GM19372 (cell line): ENCODE data around the gene CFAP53.

Experiments used
- ATAC-seq: cut with Tn5 transposase; IDR thresholded peaks from one replicate; pipeline ENCODE4 v1.9.1; 2021; ENCODE audit warnings: mild to moderate bottlenecking, low read depth, moderate library complexity; ENCODE audit not compliant: unreplicated experiment

CFAP53 gene

GRCh38 chr18:50196261-50196660 lies 70.0 kb downstream of the CFAP53 start:
- ATAC-seq, result no peak

- no peak for ATAC-seq
Measured at GRCh38 chr18:50195689-50196088, 70.6 kb downstream of the CFAP53 start.

GRCh38 chr18:50194631-50195532 lies 71.4 kb downstream of the CFAP53 start, which contains the start of gene MYO5B:
TSS of gene MYO5B (minus strand) at chr18:50195147. CDS start at chr18:50194793, 354 bp downstream.
- ATAC-seq, result peak; percentile 80

GRCh38 chr18:50193796-50194630 lies 72.3 kb downstream of the CFAP53 start:
- ATAC-seq, result no peak

GRCh38 chr18:50192995-50193795 lies 73.1 kb downstream of the CFAP53 start:
- no peak for ATAC-seq

- ATAC-seq, result no peak
Measured at GRCh38 chr18:50190926-50191325, 75.4 kb downstream of the CFAP53 start.

GRCh38 chr18:50190236-50190635 lies 76.1 kb downstream of the CFAP53 start:
- ATAC-seq, result no peak

- peak; percentile 78 for ATAC-seq
Measured at GRCh38 chr18:50189160-50189559, 77.1 kb downstream of the CFAP53 start.

- no peak for ATAC-seq
Measured at GRCh38 chr18:50188652-50189051, 77.6 kb downstream of the CFAP53 start.

GRCh38 chr18:50187659-50188058 lies 78.6 kb downstream of the CFAP53 start:
- ATAC-seq, result no peak

- ATAC-seq, result no peak
Measured at GRCh38 chr18:50186385-50186784, 79.9 kb downstream of the CFAP53 start.

GRCh38 chr18:50183556-50183955 lies 82.7 kb downstream of the CFAP53 start:
- ATAC-seq, result no peak

- no peak for ATAC-seq
Measured at GRCh38 chr18:50182511-50182910, 83.8 kb downstream of the CFAP53 start.

GRCh38 chr18:50181590-50181989 lies 84.7 kb downstream of the CFAP53 start:
- no peak for ATAC-seq

- ATAC-seq, result no peak
Measured at GRCh38 chr18:50179465-50179864, 86.8 kb downstream of the CFAP53 start.

- ATAC-seq, result no peak
Measured at GRCh38 chr18:50177294-50177992, 88.9 kb downstream of the CFAP53 start.
